SK-N-SH (cell line): ENCODE results near the gene PCSK7. TPM values are rescaled to one million over a fixed set of nuclear protein-coding genes. Genes with fewer than 3 reads are reported as not detected.
A peak's percentile ranks its signal among the peaks of the same experiment; 100 is the strongest.

Source experiments
- CTCF ChIA-PET: fragments of 300-600, 350-600 bp; formaldehyde crosslinking; extraction: SDS; loops from one replicate; lab custom pipeline; 2021; lab: Yijun Ruan, JAX
- POLR2A ChIA-PET: fragments of 350-600 bp; sonication (Branson Sonifier 250); formaldehyde crosslinking; extraction: SDS; loops from one replicate; lab custom pipeline; 2020; ENCODE audit warnings: antibody characterized with exemption, inconsistent platforms; lab: Yijun Ruan, JAX
- DNase-seq: peaks from one replicate; pipeline ENCODE4 v3.0.0; 2012
- H2AFZ ChIP-seq: fragments of 200-600 bp; sonication (generic); 2 replicates; pipeline ENCODE4 v1.8.1; 2016; ENCODE audit warnings: antibody characterized with exemption, mild to moderate bottlenecking, low read depth
- H3F3A ChIP-seq: fragments of 200-600 bp; sonication (generic); replicated peaks from 2 replicates; pipeline ENCODE3; 2016; ENCODE audit warnings: antibody characterized with exemption, mild to moderate bottlenecking; ENCODE audit not compliant: insufficient read depth
- H3K27ac ChIP-seq, 2 experiments: fragments of 200-500 bp in 1 of 2; fragments of 200-600 bp in 1 of 2; sonication (Bioruptor generic) in 1 of 2; sonication (generic), shearing (Covaris generic) in 1 of 2; 2 replicates each; pipeline versions ENCODE4 v1.5.1 to v1.6.1; 2014 to 2016; ENCODE audit warnings: low read depth in 2 of 2, inconsistent platforms in 1 of 2, low read length in 1 of 2, mild to moderate bottlenecking in 1 of 2, mixed read lengths in 1 of 2
- H3K27me3 ChIP-seq: fragments of 200-600 bp; sonication (generic), shearing (Covaris generic); 2 replicates; pipeline ENCODE4 v1.6.1; 2016; ENCODE audit warnings: mixed run types; ENCODE audit not compliant: insufficient read depth
- H3K36me3 ChIP-seq, 2 experiments: fragments of 200-500 bp in 1 of 2; fragments of 200-600 bp in 1 of 2; sonication (Bioruptor generic) in 1 of 2; sonication (generic) in 1 of 2; replicated peaks in 1 of 2; 2 replicates each; pipeline versions ENCODE3 to v1.5.1; 2014 to 2016; ENCODE audit warnings: low read length in 1 of 2, mild to moderate bottlenecking in 1 of 2; ENCODE audit not compliant: insufficient read depth in 2 of 2, control insufficient read depth in 1 of 2
- H3K4me1 ChIP-seq, 2 experiments: fragments of 200-500 bp in 1 of 2; fragments of 200-600 bp in 1 of 2; sonication (Bioruptor generic) in 1 of 2; sonication (generic), shearing (Covaris generic) in 1 of 2; 2 replicates each; pipeline versions ENCODE4 v1.5.1 to v1.6.1; 2014 to 2016; ENCODE audit warnings: low read depth in 1 of 2, low read length in 1 of 2, mixed run types in 1 of 2; ENCODE audit not compliant: insufficient read depth in 2 of 2, control insufficient read depth in 1 of 2
- H3K4me2 ChIP-seq: fragments of 200-600 bp; sonication (generic), shearing (Covaris generic); 2 replicates; pipeline ENCODE4 v1.6.1; 2017; ENCODE audit warnings: mixed run types
- H3K4me3 ChIP-seq, 2 experiments: fragments of 200-500 bp in 1 of 2; fragments of 200-600 bp in 1 of 2; sonication (Bioruptor generic) in 1 of 2; sonication (generic), shearing (Covaris generic) in 1 of 2; 2 replicates each; pipeline versions ENCODE4 v1.5.1 to v1.8.1; 2014 to 2016; ENCODE audit warnings: low read depth in 2 of 2, inconsistent platforms in 1 of 2, low read length in 1 of 2, mild to moderate bottlenecking in 1 of 2, mixed read lengths in 1 of 2, moderate library complexity in 1 of 2
- H3K79me2 ChIP-seq: fragments of 200-600 bp; sonication (generic); 2 replicates; pipeline ENCODE4 v1.8.1; 2017; ENCODE audit warnings: mild to moderate bottlenecking; ENCODE audit not compliant: insufficient read depth
- H3K9ac ChIP-seq: fragments of 200-600 bp; sonication (generic); 2 replicates; pipeline ENCODE4 v1.6.1; 2017; ENCODE audit warnings: mixed run types
- H3K9me2 ChIP-seq: fragments of 200-600 bp; sonication (generic); 2 replicates; pipeline ENCODE4 v1.6.1; 2017; ENCODE audit warnings: mixed run types
- H3K9me3 ChIP-seq: fragments of 200-600 bp; sonication (generic); 2 replicates; pipeline ENCODE4 v1.6.1; 2017; ENCODE audit warnings: mixed run types, mild to moderate bottlenecking, moderate library complexity
- H4K20me1 ChIP-seq: fragments of 200-600 bp; sonication (generic); 2 replicates; pipeline ENCODE4 v1.6.1; 2017; ENCODE audit warnings: mild to moderate bottlenecking, mixed run types; ENCODE audit not compliant: insufficient read depth
- CHD2 ChIP-seq: fragments of 150-350 bp; IDR thresholded peaks from 2 replicates; pipeline ENCODE4 v1.6.1; 2018; ENCODE audit warnings: low read length; ENCODE audit not compliant: partially characterized antibody
- EP300 ChIP-seq, 2 experiments: IDR thresholded peaks; 2 replicates each; pipeline versions ENCODE4 v1.4.0 to v1.6.1; 2012; ENCODE audit warnings: borderline replicate concordance in 1 of 2, low read depth in 1 of 2, low read length in 1 of 2
- EZH2phosphoT487 ChIP-seq: fragments of 200-600 bp; sonication (generic); IDR thresholded peaks from 2 replicates; pipeline ENCODE4 v1.6.1; 2017; ENCODE audit warnings: low read depth, mixed run types, mild to moderate bottlenecking, antibody characterized with exemption, moderate library complexity, borderline replicate concordance
- FOSL2 ChIP-seq: IDR thresholded peaks from 2 replicates; pipeline ENCODE4 v1.4.0; 2012; ENCODE audit warnings: low read depth, mild to moderate bottlenecking, moderate library complexity, borderline replicate concordance
- GABPA ChIP-seq: IDR thresholded peaks from 2 replicates; pipeline ENCODE4 v1.4.0; 2012; ENCODE audit warnings: low read depth, mild to moderate bottlenecking
- GATA2 ChIP-seq: sonication (generic); formaldehyde crosslinking; IDR thresholded peaks from 2 replicates; pipeline ENCODE4 v1.5.0; 2020; ENCODE audit warnings: mild to moderate bottlenecking, missing genetic modification reagents
- MEF2A ChIP-seq: IDR thresholded peaks from 2 replicates; pipeline ENCODE4 v1.4.0; 2012; ENCODE audit warnings: low read depth, borderline replicate concordance
- MXI1 ChIP-seq: IDR thresholded peaks from 2 replicates; pipeline ENCODE4 v1.6.1; 2012; ENCODE audit warnings: mild to moderate bottlenecking, low read depth, low read length, improper control_type of control experiment
- NFIC ChIP-seq: IDR thresholded peaks from 2 replicates; pipeline ENCODE4 v1.4.0; 2012; ENCODE audit warnings: borderline replicate concordance
- POLR2AphosphoS5 ChIP-seq: IDR thresholded peaks from 2 replicates; pipeline ENCODE4 v1.6.1; 2012; ENCODE audit warnings: low read depth, low read length
- RXRA ChIP-seq: IDR thresholded peaks from 2 replicates; pipeline ENCODE4 v1.4.0; 2012; ENCODE audit warnings: low read depth, mild to moderate bottlenecking, borderline replicate concordance
- TCF12 ChIP-seq: IDR thresholded peaks from 2 replicates; pipeline ENCODE4 v1.4.0; 2012
- YY1 ChIP-seq: IDR thresholded peaks from 2 replicates; pipeline ENCODE4 v1.4.0; 2012; ENCODE audit warnings: low read depth, mild to moderate bottlenecking
- WGBS: methylation state at CpG from one replicate; pipeline ENCODE4 v1.1.6; 2017; ENCODE audit warnings: low lambda C conversion rate; 5-methylcytosine and 5-hydroxymethylcytosine counted together
- polyA plus RNA-seq, 3 experiments: library from polyadenylated mRNA; depleted of rRNA; stranded (reverse); fragments of >200 nt; gene quantifications; 2 replicates each; pipeline ENCODE4 v1.2.3, GENCODE V29; 2012
- TF ChIP-seq, protein P1 (sequence below): IDR thresholded peaks from 2 replicates; pipeline ENCODE4 v1.4.0; 2012; ENCODE audit warnings: low read depth
- TF ChIP-seq, protein P2 (sequence below): IDR thresholded peaks from 2 replicates; pipeline ENCODE4; 2012
- TF ChIP-seq, protein P3 (sequence below): IDR thresholded peaks from 2 replicates; pipeline ENCODE4 v1.4.0; 2012; ENCODE audit warnings: low read depth, borderline replicate concordance
- TF ChIP-seq, protein P4 (sequence below): fragments of 200-600 bp; sonication (generic); IDR thresholded peaks from 2 replicates; pipeline ENCODE4 v1.6.1; 2017; ENCODE audit warnings: antibody characterized with exemption, mild to moderate bottlenecking, moderate library complexity
- TF ChIP-seq, protein P5 (sequence below): IDR thresholded peaks from 2 replicates; pipeline ENCODE4 v1.6.1; 2012; ENCODE audit warnings: mild to moderate bottlenecking, low read depth, low read length, moderate library complexity
- TF ChIP-seq, protein P6 (sequence below): fragments of 150-350 bp; IDR thresholded peaks from 2 replicates; pipeline ENCODE4 v1.6.1; 2017; ENCODE audit warnings: antibody characterized with exemption, low read length, low read depth, borderline replicate concordance

Gene PCSK7, protein sequence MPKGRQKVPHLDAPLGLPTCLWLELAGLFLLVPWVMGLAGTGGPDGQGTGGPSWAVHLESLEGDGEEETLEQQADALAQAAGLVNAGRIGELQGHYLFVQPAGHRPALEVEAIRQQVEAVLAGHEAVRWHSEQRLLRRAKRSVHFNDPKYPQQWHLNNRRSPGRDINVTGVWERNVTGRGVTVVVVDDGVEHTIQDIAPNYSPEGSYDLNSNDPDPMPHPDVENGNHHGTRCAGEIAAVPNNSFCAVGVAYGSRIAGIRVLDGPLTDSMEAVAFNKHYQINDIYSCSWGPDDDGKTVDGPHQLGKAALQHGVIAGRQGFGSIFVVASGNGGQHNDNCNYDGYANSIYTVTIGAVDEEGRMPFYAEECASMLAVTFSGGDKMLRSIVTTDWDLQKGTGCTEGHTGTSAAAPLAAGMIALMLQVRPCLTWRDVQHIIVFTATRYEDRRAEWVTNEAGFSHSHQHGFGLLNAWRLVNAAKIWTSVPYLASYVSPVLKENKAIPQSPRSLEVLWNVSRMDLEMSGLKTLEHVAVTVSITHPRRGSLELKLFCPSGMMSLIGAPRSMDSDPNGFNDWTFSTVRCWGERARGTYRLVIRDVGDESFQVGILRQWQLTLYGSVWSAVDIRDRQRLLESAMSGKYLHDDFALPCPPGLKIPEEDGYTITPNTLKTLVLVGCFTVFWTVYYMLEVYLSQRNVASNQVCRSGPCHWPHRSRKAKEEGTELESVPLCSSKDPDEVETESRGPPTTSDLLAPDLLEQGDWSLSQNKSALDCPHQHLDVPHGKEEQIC
- 49.7 and 52.1 TPM in 2 replicates for polyA plus RNA-seq (2012; rRNA removed)
- polyA plus RNA-seq (2012; cell fraction: cytosol; rRNA removed), result 22.8 and 36.1 TPM in 2 replicates
- polyA plus RNA-seq (2012; cell fraction: nucleus; rRNA removed), result 133 and 171 TPM in 2 replicates

DNA sequence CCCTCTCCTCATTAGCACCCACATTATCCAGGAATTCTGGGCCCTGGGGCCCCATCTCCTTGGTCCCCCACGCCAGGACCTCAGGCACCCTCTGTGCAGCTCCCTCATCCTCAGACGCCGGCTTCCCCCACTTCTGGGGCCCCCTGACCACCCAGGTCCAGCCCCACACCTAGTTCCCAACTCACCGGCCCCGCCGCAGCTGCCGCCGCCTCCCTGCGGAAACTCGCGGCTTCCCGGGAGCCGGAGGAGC, at the start of gene PCSK7:
Gene PCSK7 (minus strand): TSS at position 232 of the 250 bp plus-strand sequence. CDS start 2,229 bp downstream, outside the sequence.
- Histone ChIP-seq H4K20me1 (peaks cover 3% of the 10 kb centered on the region; the same call in 1 of the 2 replicates), H2AFZ (peak within 1 kb of the TSS; percentile 100), H3K9me2 (no peaks in the 10 kb centered on the region), H3K79me2 (peaks cover 68% of the 10 kb centered on the region), H3F3A (peaks cover 15% of the 10 kb centered on the region), H3K9ac (peak within 1 kb of the TSS; percentile 87), H3K27ac (peak within 1 kb of the TSS; percentile 83 to 93), H3K4me1 (peaks cover 9 to 22% of the 10 kb centered on the region in 2 experiments; a peak in 3 of 4 replicates), H3K4me2 (peak within 1 kb of the TSS; percentile 98), H3K9me3 (no peaks in the 10 kb centered on the region), H3K27me3 (no peaks in the 10 kb centered on the region), H3K4me3 (peak within 1 kb of the TSS; percentile 96 to 99), H3K36me3 (peaks cover 11 to 37% of the 10 kb centered on the region in 2 experiments)
- WGBS, result 0% methylated on average over 1 of the region's 13 CpGs
- CTCF ChIA-PET, result interaction anchor here (0.6 to 3.0 kb wide), 19 partner anchors 10 to 440 kb away, joined by 3 to 21 read pairs (median 3); partner anchors contain the start of genes APOA5, BACE1-AS, PAFAH1B2 and SIDT2
- TF ChIP-seq, protein P1, sequence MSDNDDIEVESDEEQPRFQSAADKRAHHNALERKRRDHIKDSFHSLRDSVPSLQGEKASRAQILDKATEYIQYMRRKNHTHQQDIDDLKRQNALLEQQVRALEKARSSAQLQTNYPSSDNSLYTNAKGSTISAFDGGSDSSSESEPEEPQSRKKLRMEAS, result 0 out of 2 replicates have a peak, but pooled peaks have one; percentile 28
- no peak for TF ChIP-seq CHD2
- TF ChIP-seq, protein P2, sequence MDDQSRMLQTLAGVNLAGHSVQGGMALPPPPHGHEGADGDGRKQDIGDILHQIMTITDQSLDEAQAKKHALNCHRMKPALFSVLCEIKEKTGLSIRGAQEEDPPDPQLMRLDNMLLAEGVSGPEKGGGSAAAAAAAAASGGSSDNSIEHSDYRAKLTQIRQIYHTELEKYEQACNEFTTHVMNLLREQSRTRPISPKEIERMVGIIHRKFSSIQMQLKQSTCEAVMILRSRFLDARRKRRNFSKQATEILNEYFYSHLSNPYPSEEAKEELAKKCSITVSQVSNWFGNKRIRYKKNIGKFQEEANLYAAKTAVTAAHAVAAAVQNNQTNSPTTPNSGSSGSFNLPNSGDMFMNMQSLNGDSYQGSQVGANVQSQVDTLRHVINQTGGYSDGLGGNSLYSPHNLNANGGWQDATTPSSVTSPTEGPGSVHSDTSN, result no peak
- TF ChIP-seq YY1, result no peak
- no peak for TF ChIP-seq FOSL2
- no peak for TF ChIP-seq GATA2 (CRISPR knock-in tag)
- TF ChIP-seq, protein P3, sequence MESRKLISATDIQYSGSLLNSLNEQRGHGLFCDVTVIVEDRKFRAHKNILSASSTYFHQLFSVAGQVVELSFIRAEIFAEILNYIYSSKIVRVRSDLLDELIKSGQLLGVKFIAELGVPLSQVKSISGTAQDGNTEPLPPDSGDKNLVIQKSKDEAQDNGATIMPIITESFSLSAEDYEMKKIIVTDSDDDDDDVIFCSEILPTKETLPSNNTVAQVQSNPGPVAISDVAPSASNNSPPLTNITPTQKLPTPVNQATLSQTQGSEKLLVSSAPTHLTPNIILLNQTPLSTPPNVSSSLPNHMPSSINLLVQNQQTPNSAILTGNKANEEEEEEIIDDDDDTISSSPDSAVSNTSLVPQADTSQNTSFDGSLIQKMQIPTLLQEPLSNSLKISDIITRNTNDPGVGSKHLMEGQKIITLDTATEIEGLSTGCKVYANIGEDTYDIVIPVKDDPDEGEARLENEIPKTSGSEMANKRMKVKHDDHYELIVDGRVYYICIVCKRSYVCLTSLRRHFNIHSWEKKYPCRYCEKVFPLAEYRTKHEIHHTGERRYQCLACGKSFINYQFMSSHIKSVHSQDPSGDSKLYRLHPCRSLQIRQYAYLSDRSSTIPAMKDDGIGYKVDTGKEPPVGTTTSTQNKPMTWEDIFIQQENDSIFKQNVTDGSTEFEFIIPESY, result no peak
- TF ChIP-seq GABPA, result peak; percentile 76
- TF ChIP-seq, protein P4, sequence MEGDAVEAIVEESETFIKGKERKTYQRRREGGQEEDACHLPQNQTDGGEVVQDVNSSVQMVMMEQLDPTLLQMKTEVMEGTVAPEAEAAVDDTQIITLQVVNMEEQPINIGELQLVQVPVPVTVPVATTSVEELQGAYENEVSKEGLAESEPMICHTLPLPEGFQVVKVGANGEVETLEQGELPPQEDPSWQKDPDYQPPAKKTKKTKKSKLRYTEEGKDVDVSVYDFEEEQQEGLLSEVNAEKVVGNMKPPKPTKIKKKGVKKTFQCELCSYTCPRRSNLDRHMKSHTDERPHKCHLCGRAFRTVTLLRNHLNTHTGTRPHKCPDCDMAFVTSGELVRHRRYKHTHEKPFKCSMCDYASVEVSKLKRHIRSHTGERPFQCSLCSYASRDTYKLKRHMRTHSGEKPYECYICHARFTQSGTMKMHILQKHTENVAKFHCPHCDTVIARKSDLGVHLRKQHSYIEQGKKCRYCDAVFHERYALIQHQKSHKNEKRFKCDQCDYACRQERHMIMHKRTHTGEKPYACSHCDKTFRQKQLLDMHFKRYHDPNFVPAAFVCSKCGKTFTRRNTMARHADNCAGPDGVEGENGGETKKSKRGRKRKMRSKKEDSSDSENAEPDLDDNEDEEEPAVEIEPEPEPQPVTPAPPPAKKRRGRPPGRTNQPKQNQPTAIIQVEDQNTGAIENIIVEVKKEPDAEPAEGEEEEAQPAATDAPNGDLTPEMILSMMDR, result no peak
- TF ChIP-seq, protein P5, sequence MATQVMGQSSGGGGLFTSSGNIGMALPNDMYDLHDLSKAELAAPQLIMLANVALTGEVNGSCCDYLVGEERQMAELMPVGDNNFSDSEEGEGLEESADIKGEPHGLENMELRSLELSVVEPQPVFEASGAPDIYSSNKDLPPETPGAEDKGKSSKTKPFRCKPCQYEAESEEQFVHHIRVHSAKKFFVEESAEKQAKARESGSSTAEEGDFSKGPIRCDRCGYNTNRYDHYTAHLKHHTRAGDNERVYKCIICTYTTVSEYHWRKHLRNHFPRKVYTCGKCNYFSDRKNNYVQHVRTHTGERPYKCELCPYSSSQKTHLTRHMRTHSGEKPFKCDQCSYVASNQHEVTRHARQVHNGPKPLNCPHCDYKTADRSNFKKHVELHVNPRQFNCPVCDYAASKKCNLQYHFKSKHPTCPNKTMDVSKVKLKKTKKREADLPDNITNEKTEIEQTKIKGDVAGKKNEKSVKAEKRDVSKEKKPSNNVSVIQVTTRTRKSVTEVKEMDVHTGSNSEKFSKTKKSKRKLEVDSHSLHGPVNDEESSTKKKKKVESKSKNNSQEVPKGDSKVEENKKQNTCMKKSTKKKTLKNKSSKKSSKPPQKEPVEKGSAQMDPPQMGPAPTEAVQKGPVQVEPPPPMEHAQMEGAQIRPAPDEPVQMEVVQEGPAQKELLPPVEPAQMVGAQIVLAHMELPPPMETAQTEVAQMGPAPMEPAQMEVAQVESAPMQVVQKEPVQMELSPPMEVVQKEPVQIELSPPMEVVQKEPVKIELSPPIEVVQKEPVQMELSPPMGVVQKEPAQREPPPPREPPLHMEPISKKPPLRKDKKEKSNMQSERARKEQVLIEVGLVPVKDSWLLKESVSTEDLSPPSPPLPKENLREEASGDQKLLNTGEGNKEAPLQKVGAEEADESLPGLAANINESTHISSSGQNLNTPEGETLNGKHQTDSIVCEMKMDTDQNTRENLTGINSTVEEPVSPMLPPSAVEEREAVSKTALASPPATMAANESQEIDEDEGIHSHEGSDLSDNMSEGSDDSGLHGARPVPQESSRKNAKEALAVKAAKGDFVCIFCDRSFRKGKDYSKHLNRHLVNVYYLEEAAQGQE, result no peak
- TF ChIP-seq POLR2AphosphoS5, result no peak; the same call in 1 of the 2 replicates
- TF ChIP-seq EZH2phosphoT487, result no peak
- no peak for TF ChIP-seq TCF12
- TF ChIP-seq MEF2A, result no peak
- TF ChIP-seq RXRA, result no peak
- no peak for TF ChIP-seq NFIC
- TF ChIP-seq EP300 (IDR thresholded peaks at IDR 0.05; ENCODE audit: borderline replicate concordance in 1 of 2, low read depth in 1 of 2, low read length in 1 of 2), result no peak
- TF ChIP-seq MXI1, result peak; percentile 78
- TF ChIP-seq, protein P6, sequence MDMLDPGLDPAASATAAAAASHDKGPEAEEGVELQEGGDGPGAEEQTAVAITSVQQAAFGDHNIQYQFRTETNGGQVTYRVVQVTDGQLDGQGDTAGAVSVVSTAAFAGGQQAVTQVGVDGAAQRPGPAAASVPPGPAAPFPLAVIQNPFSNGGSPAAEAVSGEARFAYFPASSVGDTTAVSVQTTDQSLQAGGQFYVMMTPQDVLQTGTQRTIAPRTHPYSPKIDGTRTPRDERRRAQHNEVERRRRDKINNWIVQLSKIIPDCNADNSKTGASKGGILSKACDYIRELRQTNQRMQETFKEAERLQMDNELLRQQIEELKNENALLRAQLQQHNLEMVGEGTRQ, result no peak
- DNase-seq, result no peak
- POLR2A ChIA-PET, result interaction anchor here (0.9 to 1.2 kb wide), 4 partner anchors 9 to 96 kb away, joined by 3 to 4 read pairs (median 4); partner anchors contain the start of gene CEP164
